GM12864 (cell line): ENCODE data around the gene PCDHGA7.
"Not testable (repeated sequence)": the region's sequence is repeated elsewhere in the genome, so short reads cannot be mapped to it uniquely, and the experiment has no call there.

Source experiments
- DNase-seq: peaks from one replicate; pipeline ENCODE4 v3.0.0-alpha.2; 2011; ENCODE audit warnings: low read depth
- H3K4me3 ChIP-seq: 2 replicates; pipeline ENCODE4 v1.5.1; 2011; ENCODE audit warnings: mild to moderate bottlenecking, low read depth, low read length, control low read depth
- TF ChIP-seq, protein P1 (sequence below): IDR thresholded peaks from 2 replicates; pipeline ENCODE4 v1.5.1; 2011; ENCODE audit warnings: low read depth, mild to moderate bottlenecking, moderate library complexity, low read length, control low read depth, inconsistent platforms; ENCODE audit errors: missing control alignments

Gene PCDHGA7

GRCh38 chr5:141382469-141383294, at the start of gene PCDHGA7:
TSS of gene PCDHGA7 (plus strand) at chr5:141382742. CDS start at chr5:141382900, 158 bp downstream.
- no peak for DNase-seq
- no peak within 1 kb of the TSS for H3K4me3 ChIP-seq
- TF ChIP-seq, protein P1, sequence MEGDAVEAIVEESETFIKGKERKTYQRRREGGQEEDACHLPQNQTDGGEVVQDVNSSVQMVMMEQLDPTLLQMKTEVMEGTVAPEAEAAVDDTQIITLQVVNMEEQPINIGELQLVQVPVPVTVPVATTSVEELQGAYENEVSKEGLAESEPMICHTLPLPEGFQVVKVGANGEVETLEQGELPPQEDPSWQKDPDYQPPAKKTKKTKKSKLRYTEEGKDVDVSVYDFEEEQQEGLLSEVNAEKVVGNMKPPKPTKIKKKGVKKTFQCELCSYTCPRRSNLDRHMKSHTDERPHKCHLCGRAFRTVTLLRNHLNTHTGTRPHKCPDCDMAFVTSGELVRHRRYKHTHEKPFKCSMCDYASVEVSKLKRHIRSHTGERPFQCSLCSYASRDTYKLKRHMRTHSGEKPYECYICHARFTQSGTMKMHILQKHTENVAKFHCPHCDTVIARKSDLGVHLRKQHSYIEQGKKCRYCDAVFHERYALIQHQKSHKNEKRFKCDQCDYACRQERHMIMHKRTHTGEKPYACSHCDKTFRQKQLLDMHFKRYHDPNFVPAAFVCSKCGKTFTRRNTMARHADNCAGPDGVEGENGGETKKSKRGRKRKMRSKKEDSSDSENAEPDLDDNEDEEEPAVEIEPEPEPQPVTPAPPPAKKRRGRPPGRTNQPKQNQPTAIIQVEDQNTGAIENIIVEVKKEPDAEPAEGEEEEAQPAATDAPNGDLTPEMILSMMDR, result no peak

DNA sequence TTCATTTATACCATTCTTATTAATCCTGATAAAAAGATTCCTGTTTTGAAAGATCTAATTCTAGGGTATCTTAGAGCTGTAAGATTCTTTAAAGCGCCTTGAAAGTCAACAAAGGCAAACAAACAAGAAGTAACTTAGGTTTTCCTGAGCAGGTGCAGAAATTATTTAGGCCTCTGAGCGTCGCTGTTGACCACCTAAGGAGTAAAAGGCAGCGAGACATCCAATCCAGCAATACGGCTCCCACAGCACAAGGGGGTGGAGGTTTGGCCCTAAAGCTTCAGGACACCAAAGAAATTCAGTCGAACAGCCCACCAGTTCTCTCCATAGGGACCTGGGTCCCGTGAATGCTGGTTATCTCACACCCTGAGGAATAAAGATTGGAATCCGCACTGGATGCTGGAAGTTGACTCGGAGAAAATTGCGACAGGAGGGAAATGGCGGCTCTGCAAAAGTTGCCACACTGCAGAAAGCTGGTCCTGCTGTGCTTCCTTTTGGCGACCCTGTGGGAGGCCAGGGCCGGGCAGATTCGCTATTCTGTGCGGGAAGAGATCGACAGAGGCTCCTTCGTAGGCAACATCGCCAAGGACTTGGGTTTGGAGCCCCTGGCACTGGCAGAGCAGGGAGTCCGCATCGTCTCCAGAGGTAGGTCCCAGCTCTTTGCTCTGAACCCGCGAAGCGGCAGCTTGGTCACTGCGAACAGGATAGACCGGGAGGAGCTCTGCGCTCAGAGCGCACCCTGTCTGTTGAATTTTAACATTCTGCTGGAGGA, 43.8 kb upstream of the PCDHGA7 start, which contains the start of gene PCDHGA2:
PCDHGA2 (plus strand) TSS at position 223 of the 769 bp plus-strand sequence.
- TF ChIP-seq, protein P1, result peak; percentile 48
- no peak within 1 kb of the TSS for H3K4me3 ChIP-seq
- no peak for DNase-seq

DNA sequence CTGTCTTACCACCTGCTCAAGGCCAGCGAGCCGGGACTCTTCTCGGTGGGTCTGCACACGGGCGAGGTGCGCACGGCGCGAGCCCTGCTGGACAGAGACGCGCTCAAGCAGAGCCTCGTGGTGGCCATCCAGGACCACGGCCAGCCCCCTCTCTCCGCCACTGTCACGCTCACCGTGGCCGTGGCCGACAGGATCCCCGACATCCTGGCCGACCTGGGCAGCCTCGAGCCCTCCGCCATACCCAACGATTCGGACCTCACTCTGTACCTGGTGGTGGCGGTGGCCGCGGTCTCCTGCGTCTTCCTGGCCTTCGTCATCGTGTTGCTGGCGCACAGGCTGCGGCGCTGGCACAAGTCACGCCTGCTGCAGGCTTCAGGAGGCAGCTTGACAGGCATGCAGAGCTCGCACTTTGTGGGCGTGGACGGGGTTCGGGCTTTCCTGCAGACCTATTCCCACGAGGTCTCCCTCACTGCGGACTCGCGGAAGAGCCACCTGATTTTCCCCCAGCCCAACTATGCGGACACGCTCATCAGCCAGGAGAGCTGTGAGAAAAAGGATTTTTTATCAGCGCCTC, 41.7 kb upstream of the PCDHGA7 start:
- DNase-seq, H3K4me3 ChIP-seq: not testable (repeated sequence)

GRCh38 chr5:141342773-141343172, 39.8 kb upstream of the PCDHGA7 start:
- TF ChIP-seq, protein P1, result no peak
- no peak for DNase-seq
- no peak overlapping the region for H3K4me3 ChIP-seq

DNA sequence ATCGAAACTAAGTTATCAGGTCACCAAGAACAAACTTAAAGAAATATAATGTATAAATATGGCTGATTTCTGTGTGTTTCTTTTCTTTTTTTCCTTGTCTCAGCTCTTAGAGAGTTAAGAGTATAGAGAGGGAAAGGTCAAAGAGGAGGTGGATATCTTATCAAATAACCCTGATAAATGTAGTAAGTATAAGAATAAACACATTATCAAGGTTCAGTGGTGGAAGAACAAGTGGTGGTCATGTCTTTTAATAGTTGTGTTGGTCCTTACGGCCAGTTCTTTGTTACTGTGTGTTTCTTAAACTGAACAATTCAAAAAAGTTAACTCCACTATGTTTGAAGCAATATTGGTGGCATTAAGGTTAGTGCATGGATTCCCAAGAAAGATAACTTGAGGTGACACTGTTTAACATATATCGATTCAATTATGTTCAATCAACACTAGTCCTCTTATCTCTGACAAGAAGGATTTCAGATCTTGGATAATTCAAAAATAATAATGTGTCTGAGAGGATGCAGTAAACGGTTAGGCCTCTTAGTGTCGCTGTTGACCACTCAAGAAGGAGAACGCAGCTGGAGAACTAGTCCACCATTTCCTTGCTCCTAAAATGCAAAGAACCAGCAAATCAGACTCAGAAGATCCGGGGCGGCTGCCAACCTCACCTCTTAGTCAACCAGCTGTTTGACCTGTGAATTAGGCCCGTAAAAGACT, 39.1 kb upstream of the PCDHGA7 start, which contains the start of gene PCDHGA3:
PCDHGA3 (plus strand) TSS at position 588 of the 711 bp plus-strand sequence. CDS start 205 bp downstream, outside the sequence.
- H3K4me3 ChIP-seq, result no peak within 1 kb of the TSS
- DNase-seq, result no peak
- TF ChIP-seq, protein P1, result peak; percentile 6

DNA sequence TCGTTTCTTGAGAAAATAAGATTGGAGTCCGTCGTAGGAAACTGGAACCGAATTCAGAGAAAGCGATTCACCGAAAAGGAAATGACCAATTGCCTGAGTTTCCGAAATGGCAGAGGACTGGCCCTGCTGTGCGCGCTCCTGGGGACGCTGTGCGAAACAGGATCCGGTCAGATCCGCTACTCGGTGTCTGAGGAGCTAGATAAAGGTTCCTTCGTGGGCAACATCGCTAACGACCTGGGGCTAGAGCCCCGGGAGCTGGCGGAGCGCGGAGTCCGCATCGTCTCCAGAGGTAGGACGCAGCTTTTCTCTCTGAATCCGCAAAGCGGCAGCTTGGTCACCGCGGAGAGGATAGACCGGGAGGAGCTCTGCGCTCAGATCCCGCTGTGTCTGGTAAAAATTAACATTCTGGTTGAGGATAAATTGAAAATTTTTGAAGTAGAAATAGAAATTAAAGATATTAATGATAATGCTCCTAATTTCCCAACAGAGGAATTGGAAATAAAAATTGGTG, 38.5 kb upstream of the PCDHGA7 start:
- no peak for DNase-seq
- TF ChIP-seq, protein P1, result no peak
- H3K4me3 ChIP-seq, result no peak overlapping the region
